ENCODE results near the gene ATP1A1. TPM values are rescaled to one million over a fixed set of nuclear protein-coding genes. Genes with fewer than 3 reads are reported as not detected.

Gene ATP1A1
- total RNA-seq, 3 donors from 2014 or later (not counting 1 experiment from before 2014, with no cell fraction given): 134 to 144 (median 140) TPM

DNA sequence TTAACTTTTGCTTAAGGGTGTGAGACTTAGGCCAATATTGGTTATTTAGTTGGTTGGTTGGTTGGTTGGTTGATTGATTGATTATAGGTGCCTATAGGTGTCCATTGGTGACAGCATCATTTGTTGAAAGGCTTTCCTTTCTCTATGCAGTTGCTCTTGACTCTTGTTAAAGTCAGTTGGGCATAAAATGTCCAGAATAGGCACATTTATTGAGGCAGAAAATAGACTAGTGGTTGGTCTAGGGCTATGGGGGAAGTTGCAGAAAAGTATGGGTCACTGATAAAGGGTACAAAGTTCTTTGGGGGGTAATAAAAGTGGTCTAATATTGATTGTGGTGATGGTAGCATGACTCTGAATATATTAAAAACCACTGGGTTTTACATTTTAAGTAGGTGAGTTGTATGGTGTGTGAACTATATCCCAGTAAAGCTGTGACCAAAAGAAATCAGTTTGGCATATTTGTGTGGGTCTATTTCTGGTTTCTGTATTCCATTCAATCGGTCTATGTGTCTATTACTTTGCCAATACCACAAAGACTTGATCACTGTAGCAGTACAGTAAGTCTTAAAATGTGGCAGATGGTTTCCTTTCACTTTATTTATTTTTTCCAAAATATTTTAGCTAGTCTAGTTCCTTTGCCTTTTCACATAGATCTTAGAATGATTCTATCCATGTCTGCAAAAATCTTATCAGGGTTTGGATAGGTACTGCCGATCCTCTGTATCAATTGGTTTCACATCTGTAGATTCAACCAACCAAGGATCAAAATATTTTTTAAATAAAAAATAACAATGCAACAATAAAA, 63.0 kb downstream of the ATP1A1 start:
- Histone ChIP-seq H3K27me3 (ENCODE audit: control insufficient read depth, insufficient read depth, low read length) (no peaks in the 10 kb centered on the region), H3K36me3 (ENCODE audit: control insufficient read depth, insufficient read depth, low read length) (no peaks in the 10 kb centered on the region), H3K9me3 (ENCODE audit: control insufficient read depth, insufficient read depth, low read length) (no peaks in the 10 kb centered on the region), H3K4me3 (ENCODE audit: low read length) (no peak overlapping the region), H3K27ac (ENCODE audit: low read length) (no peak overlapping the region), H3K4me1 (ENCODE audit: control insufficient read depth, insufficient read depth, low read length) (no peaks in the 10 kb centered on the region)
- DNase-seq (no peak), ATAC-seq (peak; percentile 15 to 37 (median 24))
- H3K4me3 Mint-ChIP-seq: no peak overlapping the region
- TF ChIP-seq, protein P1, sequence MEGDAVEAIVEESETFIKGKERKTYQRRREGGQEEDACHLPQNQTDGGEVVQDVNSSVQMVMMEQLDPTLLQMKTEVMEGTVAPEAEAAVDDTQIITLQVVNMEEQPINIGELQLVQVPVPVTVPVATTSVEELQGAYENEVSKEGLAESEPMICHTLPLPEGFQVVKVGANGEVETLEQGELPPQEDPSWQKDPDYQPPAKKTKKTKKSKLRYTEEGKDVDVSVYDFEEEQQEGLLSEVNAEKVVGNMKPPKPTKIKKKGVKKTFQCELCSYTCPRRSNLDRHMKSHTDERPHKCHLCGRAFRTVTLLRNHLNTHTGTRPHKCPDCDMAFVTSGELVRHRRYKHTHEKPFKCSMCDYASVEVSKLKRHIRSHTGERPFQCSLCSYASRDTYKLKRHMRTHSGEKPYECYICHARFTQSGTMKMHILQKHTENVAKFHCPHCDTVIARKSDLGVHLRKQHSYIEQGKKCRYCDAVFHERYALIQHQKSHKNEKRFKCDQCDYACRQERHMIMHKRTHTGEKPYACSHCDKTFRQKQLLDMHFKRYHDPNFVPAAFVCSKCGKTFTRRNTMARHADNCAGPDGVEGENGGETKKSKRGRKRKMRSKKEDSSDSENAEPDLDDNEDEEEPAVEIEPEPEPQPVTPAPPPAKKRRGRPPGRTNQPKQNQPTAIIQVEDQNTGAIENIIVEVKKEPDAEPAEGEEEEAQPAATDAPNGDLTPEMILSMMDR (IDR thresholded peaks at IDR 0.05): no peak
- no peaks in the 10 kb centered on the region for H3K36me3 Mint-ChIP-seq
- peaks cover 10 to 24% of the 10 kb centered on the region in 2 donors for H3K27me3 Mint-ChIP-seq (ENCODE audit: low read depth in 2 of 2)
- no peaks in the 10 kb centered on the region for H3K4me1 Mint-ChIP-seq
- no CpG with 5 or more reads among the region's 2 CpGs for WGBS (ENCODE audit: insufficient coverage)
- intact Hi-C loops (cut with micrococcal nuclease): loop anchor here (5.0 kb wide), 1 partner anchor 66 kb away; no protein-coding TSS in a partner anchor
- no peaks in the 10 kb centered on the region for H3K9me3 Mint-ChIP-seq
- H3K27ac Mint-ChIP-seq: peak overlapping the region in 1 of 2 donors; percentile 21

DNA sequence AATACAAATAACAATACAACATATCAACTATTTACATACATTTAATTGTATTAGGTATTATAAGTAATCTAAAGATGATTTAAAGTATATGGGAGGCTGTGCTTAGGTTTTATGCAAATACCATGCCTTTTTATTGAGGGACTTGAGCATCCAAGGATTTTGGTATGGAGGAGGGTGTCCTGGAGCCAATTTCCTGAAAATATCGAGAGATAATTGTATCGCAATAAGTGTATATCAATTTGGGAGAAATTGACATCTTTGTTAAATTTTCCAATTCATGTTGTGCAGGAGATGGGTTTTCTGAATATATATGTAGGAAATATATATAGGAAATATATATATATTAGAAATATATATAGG, 63.5 kb downstream of the ATP1A1 start:
- Histone ChIP-seq H3K4me3 (ENCODE audit: low read length) (no peak overlapping the region), H3K9me3 (ENCODE audit: control insufficient read depth, insufficient read depth, low read length) (no peaks in the 10 kb centered on the region), H3K27ac (ENCODE audit: low read length) (no peak overlapping the region), H3K27me3 (ENCODE audit: control insufficient read depth, insufficient read depth, low read length) (no peaks in the 10 kb centered on the region), H3K36me3 (ENCODE audit: control insufficient read depth, insufficient read depth, low read length) (no peaks in the 10 kb centered on the region), H3K4me1 (ENCODE audit: control insufficient read depth, insufficient read depth, low read length) (no peaks in the 10 kb centered on the region)
- intact Hi-C loops (cut with micrococcal nuclease): loop anchor here (5.0 kb wide), 1 partner anchor 66 kb away; no protein-coding TSS in a partner anchor
- DNase-seq (no peak), ATAC-seq (no peak)
- WGBS (ENCODE audit: insufficient coverage): 100% methylated on average over 2 of the region's 2 CpGs
- H3K27ac Mint-ChIP-seq: no peak overlapping the region
- no peaks in the 10 kb centered on the region for H3K9me3 Mint-ChIP-seq
- TF ChIP-seq, protein P1 (IDR thresholded peaks at IDR 0.05): no peak
- no peaks in the 10 kb centered on the region for H3K4me1 Mint-ChIP-seq
- no peak overlapping the region for H3K4me3 Mint-ChIP-seq
- peaks cover 15 to 30% of the 10 kb centered on the region in 2 donors for H3K27me3 Mint-ChIP-seq (ENCODE audit: low read depth in 2 of 2)
- H3K36me3 Mint-ChIP-seq: no peaks in the 10 kb centered on the region

DNA sequence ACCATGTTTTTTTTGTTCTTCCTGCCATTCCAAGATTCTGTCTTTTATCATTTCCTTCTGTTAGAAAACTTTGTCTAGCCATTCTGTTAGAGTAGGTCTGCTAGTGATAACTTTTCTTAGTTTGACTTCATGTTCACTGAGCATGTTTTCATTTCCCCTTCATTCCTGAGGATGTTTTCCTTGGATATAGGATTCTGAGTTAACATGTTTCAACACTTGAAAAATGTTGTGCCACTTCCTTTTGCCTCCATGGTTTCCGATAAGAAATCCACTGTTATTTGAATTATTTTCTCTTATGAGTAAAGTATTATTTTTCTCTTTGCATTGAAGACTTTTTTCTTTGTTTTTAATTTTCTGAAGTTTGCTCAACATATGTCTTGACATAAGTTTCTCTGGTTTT, 66.7 kb downstream of the ATP1A1 start:
- Histone ChIP-seq H3K27ac (ENCODE audit: low read length) (no peak overlapping the region), H3K4me3 (ENCODE audit: low read length) (no peak overlapping the region), H3K36me3 (ENCODE audit: control insufficient read depth, insufficient read depth, low read length) (no peaks in the 10 kb centered on the region), H3K4me1 (ENCODE audit: control insufficient read depth, insufficient read depth, low read length) (no peaks in the 10 kb centered on the region), H3K27me3 (ENCODE audit: control insufficient read depth, insufficient read depth, low read length) (no peaks in the 10 kb centered on the region), H3K9me3 (ENCODE audit: control insufficient read depth, insufficient read depth, low read length) (no peaks in the 10 kb centered on the region)
- 83% methylated on average over 1 of the region's 1 CpG for WGBS (ENCODE audit: insufficient coverage)
- intact Hi-C loops (cut with micrococcal nuclease): loop anchor here (5.0 kb wide), 1 partner anchor 63 kb away; no protein-coding TSS in a partner anchor
- Mint-ChIP-seq H3K4me1 (no peaks in the 10 kb centered on the region), H3K27ac (no peak overlapping the region), H3K9me3 (no peaks in the 10 kb centered on the region), H3K36me3 (no peaks in the 10 kb centered on the region), H3K4me3 (no peak overlapping the region), H3K27me3 (ENCODE audit: low read depth in 2 of 2) (peaks cover 22 to 47% of the 10 kb centered on the region in 2 donors)
- DNase-seq (no peak), ATAC-seq (no peak)
- TF ChIP-seq, protein P1 (IDR thresholded peaks at IDR 0.05): no peak

Measured in natural killer cell (primary cell).